Tracheal epithelial cell (primary cell): Measurements from ENCODE around the gene LANCL3. TPM values are rescaled to one million over a fixed set of nuclear protein-coding genes. Genes with fewer than 3 reads are reported as not detected.

Source experiments
- total RNA-seq: library from RNA; depleted of rRNA; stranded (reverse); fragments of >200 nt; gene quantifications from 2 replicates; pipeline ENCODE4 v1.2.1, GENCODE V29; 2014

The LANCL3 gene
- total RNA-seq, result 0.21 and 0.48 TPM in 2 replicates

DNA sequence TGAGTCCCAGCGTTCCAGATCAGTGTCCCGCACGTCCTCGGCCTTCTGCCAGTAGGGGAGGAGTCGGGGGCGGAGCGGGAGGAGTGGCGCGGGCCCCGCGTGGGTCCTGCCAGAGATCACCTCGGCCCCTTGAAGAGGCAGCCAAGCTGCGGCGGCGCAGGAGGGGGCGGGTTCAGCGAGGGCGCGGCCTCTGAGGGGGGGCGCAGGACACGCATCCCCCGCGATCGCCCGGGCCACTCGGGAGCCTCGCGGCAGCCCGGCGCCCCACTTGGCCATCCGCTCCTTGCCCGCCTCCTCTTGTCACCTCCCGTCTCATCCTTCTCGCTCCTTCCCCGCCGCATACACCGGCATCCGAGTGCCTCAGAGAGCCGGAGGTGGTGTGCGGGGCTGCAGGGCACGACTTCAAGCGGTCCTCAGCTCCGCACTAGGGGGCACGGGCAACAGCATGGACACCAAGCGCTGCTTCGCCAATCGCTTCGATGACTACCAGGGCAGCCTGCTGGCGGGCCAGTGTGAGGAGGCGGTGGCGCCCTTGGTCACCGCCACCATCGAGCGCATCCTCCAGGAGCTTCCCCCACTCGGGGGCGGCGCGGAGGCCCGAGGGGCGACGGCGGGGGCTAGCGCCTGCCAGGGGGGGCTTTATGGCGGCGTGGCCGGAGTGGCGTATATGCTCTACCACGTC lies at the start of gene LANCL3:
TSS of gene LANCL3 (plus strand) at position 236 of the 682 bp plus-strand sequence. CDS start at position 446, 210 bp downstream.

GRCh38 chrX:37685381-37686359 lies 114.2 kb downstream of the LANCL3 start, which contains the start of gene XK:
Gene XK, plus strand, starts transcription at chrX:37685791. Its CDS starts 171 bp downstream, at chrX:37685962.

Other genes starting within 250 kb of the LANCL3 start
- 7.5 and 12.0 TPM in 2 replicates for gene PRRG1, start 222.3 kb upstream of the LANCL3 start, total RNA-seq
- 0.72 and 0.85 TPM in 2 replicates for gene XK, start 114.1 kb downstream of the LANCL3 start, total RNA-seq
- under 0.01 TPM in 1 of 2 replicates, not detected in the other for gene CYBB, start 208.4 kb downstream of the LANCL3 start, total RNA-seq